Glutamatergic neuron (in vitro differentiated cells): ENCODE measurements around the gene NEB. TPM values are rescaled to one million over a fixed set of nuclear protein-coding genes. Genes with fewer than 3 reads are reported as not detected.

Experiments
- DNase-seq: peaks from one replicate; pipeline ENCODE4 v3.0.0; 2022
- H3K27ac Mint-ChIP-seq: one replicate; pipeline ENCODE4 v1.8.0; 2020; ENCODE audit warnings: mild to moderate bottlenecking, mixed read lengths, inconsistent platforms; ENCODE audit not compliant: unreplicated experiment
- H3K27me3 Mint-ChIP-seq: one replicate; pipeline ENCODE4 v1.8.0; 2020; ENCODE audit warnings: mild to moderate bottlenecking, moderate library complexity, mixed read lengths, inconsistent platforms; ENCODE audit not compliant: unreplicated experiment
- H3K36me3 Mint-ChIP-seq: one replicate; pipeline ENCODE4 v1.8.0; 2020; ENCODE audit warnings: mild to moderate bottlenecking, mixed read lengths, inconsistent platforms; ENCODE audit not compliant: unreplicated experiment
- H3K4me1 Mint-ChIP-seq: one replicate; pipeline ENCODE4 v1.8.0; 2020; ENCODE audit warnings: mild to moderate bottlenecking, low read depth, mixed read lengths, inconsistent platforms; ENCODE audit not compliant: unreplicated experiment
- H3K4me3 Mint-ChIP-seq: one replicate; pipeline ENCODE4 v1.8.0; 2020; ENCODE audit warnings: mild to moderate bottlenecking, mixed read lengths, inconsistent platforms; ENCODE audit not compliant: unreplicated experiment
- H3K9me3 Mint-ChIP-seq: one replicate; pipeline ENCODE4 v1.8.0; 2020; ENCODE audit warnings: mild to moderate bottlenecking, moderate library complexity, mixed read lengths, inconsistent platforms; ENCODE audit not compliant: unreplicated experiment
- CTCF ChIP-seq: fragments of 200-600 bp; sonication (generic); IDR thresholded peaks from one replicate; pipeline ENCODE4 v1.5.0; 2021; ENCODE audit not compliant: partially characterized antibody, unreplicated experiment
- total RNA-seq: library from RNA; stranded (reverse); fragmentation: NEBNext Ultra II Directional; extraction: Animal tissue kit (Norgen Biotek cat#: 25700); gene quantifications from one replicate; pipeline ENCODE4 v1.2.1, GENCODE V29; 2021; ENCODE audit not compliant: unreplicated experiment

The NEB gene
- total RNA-seq, 1 donor from 2014 or later, result 0.59 TPM

GRCh38 chr2:151718796-151719195, 15.5 kb downstream of the NEB start:
- H3K4me1 Mint-ChIP-seq, result no peaks in the 10 kb centered on the region
- H3K27me3 Mint-ChIP-seq, result no peaks in the 10 kb centered on the region
- no peak overlapping the region for H3K27ac Mint-ChIP-seq
- peaks cover 2% of the 10 kb centered on the region for H3K9me3 Mint-ChIP-seq
- DNase-seq, result no peak
- no peak for TF ChIP-seq CTCF
- H3K36me3 Mint-ChIP-seq, result peaks cover 4% of the 10 kb centered on the region
- H3K4me3 Mint-ChIP-seq, result no peak overlapping the region

- Mint-ChIP-seq H3K4me3 (no peak overlapping the region), H3K9me3 (peaks cover 2% of the 10 kb centered on the region), H3K36me3 (peaks cover 4% of the 10 kb centered on the region), H3K27ac (no peak overlapping the region), H3K4me1 (no peaks in the 10 kb centered on the region), H3K27me3 (no peaks in the 10 kb centered on the region)
- TF ChIP-seq CTCF, result no peak
- DNase-seq, result no peak
These were observed 16.0 kb downstream of the NEB start for GRCh38 chr2:151718247-151718646.

- H3K4me1 Mint-ChIP-seq, result no peaks in the 10 kb centered on the region
These were observed 17.6 kb downstream of the NEB start for GRCh38 chr2:151716721-151717120.

GRCh38 chr2:151713291-151713903, 20.9 kb downstream of the NEB start:
- H3K4me1 Mint-ChIP-seq, result no peaks in the 10 kb centered on the region
- no peaks in the 10 kb centered on the region for H3K36me3 Mint-ChIP-seq
- no peak overlapping the region for H3K4me3 Mint-ChIP-seq
- DNase-seq, result no peak
- H3K9me3 Mint-ChIP-seq, result peaks cover 2% of the 10 kb centered on the region
- no peaks in the 10 kb centered on the region for H3K27me3 Mint-ChIP-seq
- H3K27ac Mint-ChIP-seq, result no peak overlapping the region
- no peak for TF ChIP-seq CTCF

More at GRCh38 chr2:151716721-151717120, 17.6 kb downstream of the NEB start:
- no peak overlapping the region for H3K27ac Mint-ChIP-seq
- no peak overlapping the region for H3K4me3 Mint-ChIP-seq
- peaks cover 2% of the 10 kb centered on the region for H3K9me3 Mint-ChIP-seq
- no peaks in the 10 kb centered on the region for H3K27me3 Mint-ChIP-seq
- no peak for TF ChIP-seq CTCF
- DNase-seq, result no peak
- peaks cover 4% of the 10 kb centered on the region for H3K36me3 Mint-ChIP-seq

- TF ChIP-seq CTCF, result no peak
- DNase-seq, result no peak
- H3K9me3 Mint-ChIP-seq, result no peaks in the 10 kb centered on the region
- H3K27ac Mint-ChIP-seq, result no peak overlapping the region
- no peaks in the 10 kb centered on the region for H3K27me3 Mint-ChIP-seq
- no peaks in the 10 kb centered on the region for H3K4me1 Mint-ChIP-seq
- H3K36me3 Mint-ChIP-seq, result no peaks in the 10 kb centered on the region
- H3K4me3 Mint-ChIP-seq, result no peak overlapping the region
These were observed 23.3 kb downstream of the NEB start for GRCh38 chr2:151711025-151711424.
